ENCODE results near the gene C12orf43.

C12orf43 gene

GRCh38 chr12:120988658-120989057 lies 27.6 kb downstream of the C12orf43 start:
- ATAC-seq, result no peak
- TF ChIP-seq OSR1 (CRISPR knock-in tag; IDR thresholded peaks at IDR 0.05) (no peak), PATZ1 (CRISPR knock-in tag; IDR thresholded peaks at IDR 0.05; ENCODE audit: borderline replicate concordance) (no peak)

- ATAC-seq, result no peak
These were observed 28.1 kb downstream of the C12orf43 start for GRCh38 chr12:120988234-120988633.

GRCh38 chr12:120984351-120984898 lies 31.9 kb downstream of the C12orf43 start:
- no peak; the same call in 1 of the 3 replicates for ATAC-seq
- TF ChIP-seq RARB (CRISPR knock-in tag; IDR thresholded peaks at IDR 0.05) (no peak), TSHZ2 (CRISPR knock-in tag; IDR thresholded peaks at IDR 0.05) (no peak), ISL1 (CRISPR knock-in tag; IDR thresholded peaks at IDR 0.05) (no peak), CSDC2 (CRISPR knock-in tag; IDR thresholded peaks at IDR 0.05) (no peak), ARNTL (CRISPR knock-in tag; IDR thresholded peaks at IDR 0.05; ENCODE audit: borderline replicate concordance, low read depth) (no peak), ESRRG (CRISPR knock-in tag; IDR thresholded peaks at IDR 0.05) (no peak), ZFP30 (CRISPR knock-in tag; IDR thresholded peaks at IDR 0.05) (no peak), PPARA (CRISPR knock-in tag; IDR thresholded peaks at IDR 0.05; ENCODE audit: borderline replicate concordance) (no peak), GLIS3 (CRISPR knock-in tag; IDR thresholded peaks at IDR 0.05) (no peak), CREB5 (CRISPR knock-in tag; IDR thresholded peaks at IDR 0.05; ENCODE audit: low read depth) (no peak), PATZ1 (CRISPR knock-in tag; IDR thresholded peaks at IDR 0.05; ENCODE audit: borderline replicate concordance) (no peak)

More at GRCh38 chr12:120988234-120988633, 28.1 kb downstream of the C12orf43 start:
- TF ChIP-seq CSDC2 (CRISPR knock-in tag; IDR thresholded peaks at IDR 0.05) (no peak), ARNTL (CRISPR knock-in tag; IDR thresholded peaks at IDR 0.05; ENCODE audit: borderline replicate concordance, low read depth) (no peak), PPARA (CRISPR knock-in tag; IDR thresholded peaks at IDR 0.05; ENCODE audit: borderline replicate concordance) (no peak), POU6F1 (CRISPR knock-in tag; IDR thresholded peaks at IDR 0.05; ENCODE audit: borderline replicate concordance, low read depth) (no peak), ZC3H10 (CRISPR knock-in tag; IDR thresholded peaks at IDR 0.05) (no peak), ESRRG (CRISPR knock-in tag; IDR thresholded peaks at IDR 0.05) (no peak), ZFP3 (CRISPR knock-in tag; IDR thresholded peaks at IDR 0.05) (no peak), CREB5 (CRISPR knock-in tag; IDR thresholded peaks at IDR 0.05; ENCODE audit: low read depth) (no peak), BACH2 (CRISPR knock-in tag; IDR thresholded peaks at IDR 0.05; ENCODE audit: borderline replicate concordance) (no peak), TOX (CRISPR knock-in tag; IDR thresholded peaks at IDR 0.05; ENCODE audit: borderline replicate concordance) (no peak), PATZ1 (CRISPR knock-in tag; IDR thresholded peaks at IDR 0.05; ENCODE audit: borderline replicate concordance) (no peak)

Data from SK-N-SH treated with all-trans-retinoic acid at 6 μM for 48 hours (cell line).